SIG-M5 treated with dmso at 0.1 percent for 504 hours (cell line): Measurements from ENCODE around the gene POTEH.
"Not testable (repeated sequence)": the region's sequence is repeated elsewhere in the genome, so short reads cannot be mapped to it uniquely, and the experiment has no call there.

Experiments
- DNase-seq: peaks from one replicate; lab custom pipeline; 2025; ENCODE audit not compliant: unreplicated experiment; lab: John Stamatoyannopoulos, UW

The POTEH gene

GRCh38 chr22:15689749-15690125, at the start of gene POTEH:
Gene POTEH (plus strand): TSS chr22:15690026. CDS start chr22:15690078, 52 bp downstream.
- not testable (repeated sequence) for DNase-seq

DNA sequence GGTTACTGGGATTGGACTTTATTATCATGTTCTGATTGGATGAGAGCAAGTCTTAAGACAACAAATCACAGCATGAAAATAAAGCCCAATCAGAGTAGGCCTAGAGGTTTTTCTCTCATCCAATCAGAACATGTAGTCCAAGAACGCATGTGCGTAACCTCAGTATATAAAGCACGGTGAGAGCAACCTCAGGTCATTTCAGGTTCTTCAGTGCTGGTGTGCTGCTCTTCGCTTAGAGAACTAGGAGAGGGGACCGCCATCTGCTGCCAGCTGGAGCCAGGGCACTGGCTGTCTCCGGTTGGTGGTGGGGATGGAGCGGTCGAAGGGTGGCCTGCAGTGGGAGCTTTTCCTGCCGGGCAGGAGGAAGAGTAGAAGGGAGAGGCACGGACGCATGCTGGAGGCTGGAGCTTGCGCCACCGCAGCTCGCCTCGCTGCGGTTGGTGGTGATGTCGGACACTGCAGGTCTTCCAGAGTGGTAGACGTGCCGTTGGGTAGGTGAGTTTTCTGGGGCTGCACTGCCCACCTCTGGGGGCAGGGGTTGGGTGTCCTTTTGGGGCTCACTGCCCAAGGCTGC, 47.5 kb upstream of the POTEH start:
- DNase-seq = not testable (repeated sequence)

DNA sequence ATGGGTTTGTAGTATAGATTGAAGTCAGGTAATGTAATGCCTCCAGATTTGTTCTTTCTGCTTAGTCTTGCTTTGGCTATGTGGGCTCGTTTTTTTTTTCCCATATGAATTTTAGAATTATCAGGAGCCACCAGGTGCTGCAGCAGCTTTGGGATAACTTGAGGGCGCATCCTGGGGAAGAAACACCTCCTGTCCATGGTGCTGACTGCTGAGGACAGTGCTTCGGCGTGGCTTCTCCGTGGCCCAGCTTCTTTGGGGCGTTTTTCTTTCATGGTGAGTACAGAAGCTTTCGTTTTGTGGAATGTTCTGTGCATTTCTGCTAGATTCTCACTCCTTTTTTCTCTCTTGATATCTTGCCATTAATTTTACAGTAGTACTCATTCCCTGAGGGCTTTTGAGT, 37.9 kb upstream of the POTEH start:
- DNase-seq = not testable (repeated sequence)

DNA sequence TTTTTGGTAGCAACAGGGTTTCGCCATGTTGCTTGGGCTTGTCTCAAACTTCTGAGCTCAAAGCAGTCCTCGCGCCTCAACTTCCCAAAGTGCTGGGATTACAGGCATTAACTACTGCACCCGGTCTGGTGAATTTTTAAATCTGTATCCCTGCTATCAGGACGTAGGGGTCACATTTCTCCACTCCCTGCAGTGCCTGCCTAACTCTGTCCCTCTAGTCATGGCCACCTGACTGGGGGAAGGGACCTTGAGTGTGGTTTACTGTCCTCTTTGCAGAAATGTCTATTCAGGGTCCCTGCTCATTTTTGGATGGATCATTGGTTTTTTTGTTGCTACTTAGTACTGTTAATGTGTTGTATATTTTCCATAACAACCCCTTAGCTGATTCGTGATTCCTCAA, 37.1 kb upstream of the POTEH start:
- not testable (repeated sequence) for DNase-seq

DNA sequence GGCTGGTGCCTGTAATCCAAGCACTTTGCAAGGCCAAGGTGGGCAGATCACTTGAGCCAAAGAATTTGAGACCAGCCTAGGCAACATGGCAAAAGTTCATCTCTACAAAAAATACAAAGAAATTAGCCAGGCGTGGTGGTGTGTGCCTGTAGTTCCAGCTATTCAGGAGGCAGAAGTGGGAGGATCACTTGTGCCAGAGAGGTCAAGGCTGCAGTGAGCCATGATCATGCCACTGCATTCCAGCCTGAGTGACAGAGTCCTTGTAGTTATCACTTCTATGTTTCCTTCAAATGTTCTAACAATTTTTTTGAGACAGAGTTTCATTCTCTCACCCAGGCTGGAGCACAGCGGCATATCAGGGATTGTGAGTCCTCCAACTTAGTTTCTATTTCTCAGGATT, 36.6 kb upstream of the POTEH start:
- not testable (repeated sequence) for DNase-seq

DNA sequence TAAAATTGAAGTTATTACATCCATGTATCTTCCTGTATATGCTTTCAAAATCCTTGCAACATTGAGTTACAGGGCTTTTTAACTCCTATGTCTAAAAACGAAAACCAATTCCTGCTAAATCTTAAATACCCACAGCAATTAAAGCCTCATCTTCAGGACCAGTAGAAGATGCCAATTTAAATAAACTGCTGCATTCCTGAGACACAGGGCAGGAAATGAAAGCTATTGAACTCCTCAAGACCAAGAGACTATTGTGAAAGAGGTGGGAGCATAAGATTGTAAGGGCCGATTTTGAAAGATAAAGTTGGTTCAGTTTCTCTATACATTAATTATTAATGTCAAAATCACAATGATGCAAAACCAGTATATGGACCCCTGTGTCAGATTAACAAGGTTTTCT, 28.7 kb upstream of the POTEH start:
- not testable (repeated sequence) for DNase-seq

- not testable (repeated sequence) for DNase-seq
Measured at GRCh38 chr22:15664682-15665081, 25.1 kb upstream of the POTEH start.

- DNase-seq = not testable (repeated sequence)
Measured at GRCh38 chr22:15665478-15665877, 24.3 kb upstream of the POTEH start.

DNA sequence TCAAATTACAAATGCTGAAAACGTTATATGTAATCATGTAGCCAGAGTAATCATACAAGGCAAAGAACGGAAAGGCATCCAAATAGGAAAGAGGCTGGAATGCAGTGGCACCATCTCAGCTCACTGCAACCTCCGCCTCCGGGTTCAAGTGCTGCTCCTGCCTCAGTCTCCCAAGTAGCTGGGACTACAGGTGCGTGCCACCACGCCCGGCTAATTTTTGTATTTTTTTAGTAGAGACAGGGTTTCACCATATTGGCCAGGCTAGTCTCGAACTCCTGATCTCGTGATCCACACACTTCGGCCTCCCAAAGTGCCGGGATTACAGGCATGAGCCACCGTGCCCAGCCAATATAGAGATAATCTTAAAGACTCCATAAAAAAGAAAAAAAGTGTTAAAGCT, 20.4 kb upstream of the POTEH start:
- DNase-seq = not testable (repeated sequence)

DNA sequence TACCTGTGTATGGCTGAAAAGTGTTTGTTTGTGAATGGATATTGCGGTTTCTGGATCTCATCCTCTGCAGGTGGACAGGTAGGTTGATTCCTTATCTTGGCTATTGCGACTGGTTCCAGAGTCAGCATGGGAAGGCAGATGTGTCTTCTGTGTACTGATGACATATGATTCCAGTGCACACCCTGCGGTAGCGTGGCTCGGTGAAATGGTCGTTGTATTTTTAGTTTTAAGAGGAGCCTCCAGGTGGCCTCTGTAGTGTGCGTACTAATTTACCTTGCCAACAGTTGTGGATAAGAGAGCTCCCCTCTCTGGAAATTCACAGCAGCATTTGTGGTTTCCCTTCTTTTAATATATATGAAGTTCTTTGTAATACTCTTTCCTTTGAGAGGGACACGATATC, 10.1 kb upstream of the POTEH start:
- DNase-seq = not testable (repeated sequence)

DNA sequence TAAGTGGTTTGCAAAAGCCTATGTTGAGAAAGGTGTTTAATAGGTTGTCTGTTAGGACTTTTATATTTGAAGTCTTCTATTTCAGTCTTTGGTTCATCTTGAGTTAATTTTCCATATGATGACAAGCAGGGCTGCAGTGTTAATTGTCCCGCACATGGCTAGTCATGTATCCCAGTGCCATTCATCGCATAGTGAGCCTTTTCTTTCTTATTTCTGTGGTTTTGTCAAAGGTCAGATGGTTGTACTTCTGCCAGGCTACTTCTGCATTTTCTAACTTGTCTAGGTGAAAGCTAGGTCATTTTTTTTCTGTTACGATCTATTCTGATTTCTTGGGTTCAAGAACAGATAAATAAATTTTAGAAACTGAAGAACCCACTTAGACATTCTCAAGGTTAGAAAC, 5.7 kb upstream of the POTEH start:
- not testable (repeated sequence) for DNase-seq

DNA sequence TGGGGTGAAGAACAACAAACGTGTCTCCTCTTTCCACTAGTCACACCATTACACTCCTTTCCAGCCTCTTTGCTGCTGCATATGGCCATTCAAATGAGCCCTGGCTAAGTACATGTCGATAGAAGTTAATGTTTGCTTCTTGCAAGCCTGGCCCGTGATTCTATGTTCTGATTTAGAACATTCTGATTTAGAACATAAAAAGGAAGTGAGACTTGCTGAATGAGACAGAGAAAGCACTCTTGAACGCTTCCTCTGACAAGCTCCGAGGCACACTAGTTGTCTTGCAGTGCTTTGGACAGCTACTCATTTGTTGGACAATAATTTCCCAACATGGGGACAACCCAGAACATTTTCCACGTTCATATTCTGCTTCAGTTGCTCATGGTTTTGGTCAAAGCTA, 5.1 kb upstream of the POTEH start:
- DNase-seq = not testable (repeated sequence)

- DNase-seq = not testable (repeated sequence)
Measured at GRCh38 chr22:15685641-15686040, 4.2 kb upstream of the POTEH start.

GRCh38 chr22:15687086-15687485, 2.7 kb upstream of the POTEH start:
- not testable (repeated sequence) for DNase-seq

DNA sequence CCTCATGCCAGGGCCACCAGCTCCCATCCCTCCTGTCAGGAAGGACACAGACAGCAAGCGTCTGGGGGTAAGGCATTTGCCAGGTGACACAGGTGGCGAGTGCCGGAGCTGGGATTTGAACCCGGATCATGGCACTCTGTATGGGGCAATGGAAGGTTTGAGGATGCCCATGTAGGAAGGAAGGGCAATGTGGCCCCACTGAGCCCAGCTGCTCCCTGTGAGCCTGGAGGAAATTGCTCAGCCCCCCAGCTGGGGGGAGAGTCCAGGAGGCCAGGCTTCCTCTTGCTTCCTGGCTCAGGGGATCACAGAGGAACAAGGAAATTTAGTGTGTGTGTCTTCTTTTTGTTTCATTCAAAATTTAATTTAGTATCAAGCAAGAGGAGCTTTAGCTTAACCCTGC, 2.1 kb upstream of the POTEH start:
- DNase-seq = not testable (repeated sequence)

- not testable (repeated sequence) for DNase-seq
Measured at GRCh38 chr22:15688090-15688489, 1.7 kb upstream of the POTEH start.

- DNase-seq = not testable (repeated sequence)
Measured at GRCh38 chr22:15689012-15689748, 646 bp upstream of the POTEH start.

GRCh38 chr22:15713600-15713999, 23.8 kb downstream of the POTEH start:
- not testable (repeated sequence) for DNase-seq

DNA sequence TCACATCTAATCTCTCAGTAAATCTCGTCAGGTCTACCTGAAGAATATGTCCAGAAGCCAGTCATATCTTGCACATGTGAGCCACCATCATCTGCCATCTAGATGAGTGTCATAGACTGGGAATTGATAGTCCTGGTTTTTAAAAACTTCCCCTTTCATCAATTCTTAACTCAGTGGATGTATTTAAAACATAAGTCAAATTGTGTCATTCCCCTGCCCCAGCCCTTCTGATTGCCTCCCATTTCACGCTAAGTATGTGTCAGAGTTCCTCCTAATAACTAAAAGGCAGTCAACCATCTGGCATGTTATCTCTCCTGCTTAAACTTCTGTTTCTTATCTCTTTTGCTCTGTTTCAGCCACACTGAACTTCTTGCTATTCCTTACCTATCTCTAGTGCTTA, 24.3 kb downstream of the POTEH start:
- not testable (repeated sequence) for DNase-seq

GRCh38 chr22:15721884-15722283, 32.1 kb downstream of the POTEH start:
- DNase-seq = not testable (repeated sequence)

- not testable (repeated sequence) for DNase-seq
Measured at GRCh38 chr22:15729209-15729917, 39.5 kb downstream of the POTEH start.

GRCh38 chr22:15731023-15731422, 41.2 kb downstream of the POTEH start:
- not testable (repeated sequence) for DNase-seq
